SK-N-SH (cell line): ENCODE data around the gene L1TD1. TPM values are rescaled to one million over a fixed set of nuclear protein-coding genes. Genes with fewer than 3 reads are reported as not detected.
"Not testable (repeated sequence)": the region's sequence is repeated elsewhere in the genome, so short reads cannot be mapped to it uniquely, and the experiment has no call there.

Experiments
- CTCF ChIA-PET: fragments of 300-600, 350-600 bp; formaldehyde crosslinking; extraction: SDS; loops from one replicate; lab custom pipeline; 2021; lab: Yijun Ruan, JAX
- POLR2A ChIA-PET: fragments of 350-600 bp; sonication (Branson Sonifier 250); formaldehyde crosslinking; extraction: SDS; loops from one replicate; lab custom pipeline; 2020; ENCODE audit warnings: antibody characterized with exemption, inconsistent platforms; lab: Yijun Ruan, JAX
- DNase-seq: peaks from one replicate; pipeline ENCODE4 v3.0.0; 2012
- H2AFZ ChIP-seq: fragments of 200-600 bp; sonication (generic); 2 replicates; pipeline ENCODE4 v1.8.1; 2016; ENCODE audit warnings: antibody characterized with exemption, mild to moderate bottlenecking, low read depth
- H3F3A ChIP-seq: fragments of 200-600 bp; sonication (generic); replicated peaks from 2 replicates; pipeline ENCODE3; 2016; ENCODE audit warnings: antibody characterized with exemption, mild to moderate bottlenecking; ENCODE audit not compliant: insufficient read depth
- H3K27ac ChIP-seq, 2 experiments: fragments of 200-500 bp in 1 of 2; fragments of 200-600 bp in 1 of 2; sonication (Bioruptor generic) in 1 of 2; sonication (generic), shearing (Covaris generic) in 1 of 2; 2 replicates each; pipeline versions ENCODE4 v1.5.1 to v1.6.1; 2014 to 2016; ENCODE audit warnings: low read depth in 2 of 2, inconsistent platforms in 1 of 2, low read length in 1 of 2, mild to moderate bottlenecking in 1 of 2, mixed read lengths in 1 of 2
- H3K27me3 ChIP-seq: fragments of 200-600 bp; sonication (generic), shearing (Covaris generic); 2 replicates; pipeline ENCODE4 v1.6.1; 2016; ENCODE audit warnings: mixed run types; ENCODE audit not compliant: insufficient read depth
- H3K36me3 ChIP-seq, 2 experiments: fragments of 200-500 bp in 1 of 2; fragments of 200-600 bp in 1 of 2; sonication (Bioruptor generic) in 1 of 2; sonication (generic) in 1 of 2; replicated peaks in 1 of 2; 2 replicates each; pipeline versions ENCODE3 to v1.5.1; 2014 to 2016; ENCODE audit warnings: low read length in 1 of 2, mild to moderate bottlenecking in 1 of 2; ENCODE audit not compliant: insufficient read depth in 2 of 2, control insufficient read depth in 1 of 2
- H3K4me1 ChIP-seq, 2 experiments: fragments of 200-500 bp in 1 of 2; fragments of 200-600 bp in 1 of 2; sonication (Bioruptor generic) in 1 of 2; sonication (generic), shearing (Covaris generic) in 1 of 2; 2 replicates each; pipeline versions ENCODE4 v1.5.1 to v1.6.1; 2014 to 2016; ENCODE audit warnings: low read depth in 1 of 2, low read length in 1 of 2, mixed run types in 1 of 2; ENCODE audit not compliant: insufficient read depth in 2 of 2, control insufficient read depth in 1 of 2
- H3K4me2 ChIP-seq: fragments of 200-600 bp; sonication (generic), shearing (Covaris generic); 2 replicates; pipeline ENCODE4 v1.6.1; 2017; ENCODE audit warnings: mixed run types
- H3K4me3 ChIP-seq, 2 experiments: fragments of 200-500 bp in 1 of 2; fragments of 200-600 bp in 1 of 2; sonication (Bioruptor generic) in 1 of 2; sonication (generic), shearing (Covaris generic) in 1 of 2; 2 replicates each; pipeline versions ENCODE4 v1.5.1 to v1.8.1; 2014 to 2016; ENCODE audit warnings: low read depth in 2 of 2, inconsistent platforms in 1 of 2, low read length in 1 of 2, mild to moderate bottlenecking in 1 of 2, mixed read lengths in 1 of 2, moderate library complexity in 1 of 2
- H3K79me2 ChIP-seq: fragments of 200-600 bp; sonication (generic); 2 replicates; pipeline ENCODE4 v1.8.1; 2017; ENCODE audit warnings: mild to moderate bottlenecking; ENCODE audit not compliant: insufficient read depth
- H3K9ac ChIP-seq: fragments of 200-600 bp; sonication (generic); 2 replicates; pipeline ENCODE4 v1.6.1; 2017; ENCODE audit warnings: mixed run types
- H3K9me2 ChIP-seq: fragments of 200-600 bp; sonication (generic); 2 replicates; pipeline ENCODE4 v1.6.1; 2017; ENCODE audit warnings: mixed run types
- H3K9me3 ChIP-seq: fragments of 200-600 bp; sonication (generic); 2 replicates; pipeline ENCODE4 v1.6.1; 2017; ENCODE audit warnings: mixed run types, mild to moderate bottlenecking, moderate library complexity
- H4K20me1 ChIP-seq: fragments of 200-600 bp; sonication (generic); 2 replicates; pipeline ENCODE4 v1.6.1; 2017; ENCODE audit warnings: mild to moderate bottlenecking, mixed run types; ENCODE audit not compliant: insufficient read depth
- CHD2 ChIP-seq: fragments of 150-350 bp; IDR thresholded peaks from 2 replicates; pipeline ENCODE4 v1.6.1; 2018; ENCODE audit warnings: low read length; ENCODE audit not compliant: partially characterized antibody
- CTCF ChIP-seq: fragments of 200-600 bp; sonication (generic); IDR thresholded peaks from 2 replicates; pipeline ENCODE4 v1.6.1; 2017; ENCODE audit warnings: antibody characterized with exemption, mild to moderate bottlenecking, moderate library complexity
- FOXJ3 ChIP-seq: sonication (generic); formaldehyde crosslinking; IDR thresholded peaks from 2 replicates; pipeline ENCODE4 v1.5.1; 2020; ENCODE audit warnings: mild to moderate bottlenecking, missing genetic modification reagents
- GATA2 ChIP-seq: sonication (generic); formaldehyde crosslinking; IDR thresholded peaks from 2 replicates; pipeline ENCODE4 v1.5.0; 2020; ENCODE audit warnings: mild to moderate bottlenecking, missing genetic modification reagents
- MAX ChIP-seq: IDR thresholded peaks from 2 replicates; pipeline ENCODE4 v1.4.0; 2012; ENCODE audit warnings: low read depth
- MEF2A ChIP-seq: IDR thresholded peaks from 2 replicates; pipeline ENCODE4 v1.4.0; 2012; ENCODE audit warnings: low read depth, borderline replicate concordance
- NFIC ChIP-seq: IDR thresholded peaks from 2 replicates; pipeline ENCODE4 v1.4.0; 2012; ENCODE audit warnings: borderline replicate concordance
- RAD21 ChIP-seq: IDR thresholded peaks from 2 replicates; pipeline ENCODE4 v1.6.1; 2012; ENCODE audit warnings: mild to moderate bottlenecking, low read length
- RCOR1 ChIP-seq: fragments of 150-350 bp; IDR thresholded peaks from 2 replicates; pipeline ENCODE4 v1.6.1; 2017; ENCODE audit warnings: antibody characterized with exemption, low read length
- RXRA ChIP-seq: IDR thresholded peaks from 2 replicates; pipeline ENCODE4 v1.4.0; 2012; ENCODE audit warnings: low read depth, mild to moderate bottlenecking, borderline replicate concordance
- TCF12 ChIP-seq: IDR thresholded peaks from 2 replicates; pipeline ENCODE4 v1.4.0; 2012
- TEAD4 ChIP-seq: IDR thresholded peaks from 2 replicates; pipeline ENCODE4 v1.4.0; 2012; ENCODE audit warnings: mild to moderate bottlenecking, borderline replicate concordance; ENCODE audit not compliant: insufficient read depth
- USF1 ChIP-seq: IDR thresholded peaks from 2 replicates; pipeline ENCODE4 v1.4.0; 2012; ENCODE audit warnings: low read depth, borderline replicate concordance
- WGBS: methylation state at CpG from one replicate; pipeline ENCODE4 v1.1.6; 2017; ENCODE audit warnings: low lambda C conversion rate; 5-methylcytosine and 5-hydroxymethylcytosine counted together
- polyA plus RNA-seq, 3 experiments: library from polyadenylated mRNA; depleted of rRNA; stranded (reverse); fragments of >200 nt; gene quantifications; 2 replicates each; pipeline ENCODE4 v1.2.3, GENCODE V29; 2012

The L1TD1 gene
- polyA plus RNA-seq, 1 of the 3 experiments (the other 2 are of a cell fraction), result not detected

GRCh38 chr1:62238507-62238906 is 43.9 kb downstream of the L1TD1 start:
- Histone ChIP-seq H3F3A (no peaks in the 10 kb centered on the region), H3K79me2 (no peaks in the 10 kb centered on the region), H3K36me3 (no peaks in the 10 kb centered on the region), H3K4me1 (peaks cover 0 to 8% of the 10 kb centered on the region in 2 experiments; a peak in 1 of 4 replicates), H3K27ac (no peak overlapping the region), H3K9ac (no peak overlapping the region), H3K27me3 (no peaks in the 10 kb centered on the region), H2AFZ (no peak overlapping the region), H3K9me2 (no peaks in the 10 kb centered on the region), H3K9me3 (no peaks in the 10 kb centered on the region), H3K4me2 (no peak overlapping the region), H3K4me3 (no peak overlapping the region), H4K20me1 (no peaks in the 10 kb centered on the region)
- DNase-seq, result no peak
- WGBS, result 81% methylated on average over 9 of the region's 9 CpGs
- TF ChIP-seq RXRA, result no peak
- no peak for TF ChIP-seq RCOR1
- TF ChIP-seq USF1, result no peak
- TF ChIP-seq MEF2A, result no peak
- no peak for TF ChIP-seq NFIC
- TF ChIP-seq CHD2, result no peak
- TF ChIP-seq FOXJ3, result no peak
- no peak for TF ChIP-seq TCF12
- CTCF ChIA-PET, result interaction anchor here (0.6 kb wide), 1 partner anchor 1235 kb away, joined by 3 read pairs; no protein-coding TSS in a partner anchor
- POLR2A ChIA-PET, result no interaction called here

- H4K20me1 ChIP-seq, CTCF ChIA-PET, H3F3A ChIP-seq, H3K27ac ChIP-seq, H3K36me3 ChIP-seq, H3K27me3 ChIP-seq, H3K4me3 ChIP-seq, H3K4me1 ChIP-seq, DNase-seq, H3K4me2 ChIP-seq, POLR2A ChIA-PET, H3K79me2 ChIP-seq, H3K9ac ChIP-seq, H2AFZ ChIP-seq, H3K9me2 ChIP-seq, H3K9me3 ChIP-seq: not testable (repeated sequence)
- 55% methylated on average over 3 of the region's 3 CpGs for WGBS
Measured at GRCh38 chr1:62239652-62240403, 45.2 kb downstream of the L1TD1 start.

- DNase-seq, result no peak
- H4K20me1 ChIP-seq, result no peaks in the 10 kb centered on the region
Measured at GRCh38 chr1:62240651-62241370, 46.2 kb downstream of the L1TD1 start.

More at GRCh38 chr1:62240651-62241370, 46.2 kb downstream of the L1TD1 start:
- Histone ChIP-seq H2AFZ (no peak overlapping the region), H3K27me3 (no peaks in the 10 kb centered on the region), H3K27ac (no peak overlapping the region), H3K36me3 (no peaks in the 10 kb centered on the region), H3K4me2 (no peak overlapping the region), H3K79me2 (no peaks in the 10 kb centered on the region), H3F3A (no peaks in the 10 kb centered on the region), H3K9ac (no peak overlapping the region), H3K4me3 (no peak overlapping the region), H3K9me3 (no peaks in the 10 kb centered on the region), H3K4me1 (peaks cover 0 to 8% of the 10 kb centered on the region in 2 experiments; a peak in 1 of 4 replicates), H3K9me2 (no peaks in the 10 kb centered on the region)
- ChIA-PET CTCF (interaction anchor here (0.7 to 1.7 kb wide), 2 partner anchors 65 to 114 kb away, joined by 3 to 5 read pairs; no protein-coding TSS in a partner anchor), POLR2A (no interaction called here)
- 72% methylated on average over 9 of the region's 9 CpGs for WGBS
- TF ChIP-seq TEAD4 (no peak), MAX (no peak), RAD21 (no peak), GATA2 (CRISPR knock-in tag) (no peak), CTCF (no peak)
